ENCODE measurements around the gene MMP23B.

DNA sequence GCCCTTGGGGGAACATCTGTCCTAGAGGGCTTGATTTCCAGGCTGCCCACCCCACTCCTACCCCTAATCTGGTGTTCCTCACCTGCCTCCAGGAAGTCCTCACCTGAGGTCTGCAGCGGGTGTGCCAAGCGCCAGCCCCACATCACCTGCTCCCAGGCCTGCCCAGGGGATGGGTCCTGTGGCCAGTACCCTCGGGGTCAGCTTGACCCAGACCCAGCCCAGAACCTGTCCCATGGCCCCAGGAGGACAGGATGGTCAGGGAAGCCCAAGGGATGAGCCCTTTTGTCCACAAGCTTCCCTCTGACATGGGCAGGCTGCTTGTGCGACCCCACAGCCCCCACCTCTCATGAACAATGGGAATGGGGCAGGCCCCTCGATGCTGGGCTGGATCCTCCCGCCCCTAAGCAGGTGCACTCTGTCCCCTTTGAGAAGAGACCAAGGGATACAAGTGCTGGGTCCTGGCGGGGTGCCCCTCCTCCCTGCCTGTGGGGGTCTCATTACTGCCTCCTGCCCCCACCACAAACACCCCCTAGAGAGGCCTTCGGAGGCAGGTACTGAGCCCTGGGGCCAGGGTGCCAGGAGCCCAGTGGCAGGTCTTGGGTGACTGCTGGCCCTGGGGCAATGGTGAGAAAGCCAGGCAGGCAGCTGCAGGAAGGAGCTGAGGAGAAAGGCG, 13.4 kb upstream of the MMP23B start:
- TF ChIP-seq, protein P1, sequence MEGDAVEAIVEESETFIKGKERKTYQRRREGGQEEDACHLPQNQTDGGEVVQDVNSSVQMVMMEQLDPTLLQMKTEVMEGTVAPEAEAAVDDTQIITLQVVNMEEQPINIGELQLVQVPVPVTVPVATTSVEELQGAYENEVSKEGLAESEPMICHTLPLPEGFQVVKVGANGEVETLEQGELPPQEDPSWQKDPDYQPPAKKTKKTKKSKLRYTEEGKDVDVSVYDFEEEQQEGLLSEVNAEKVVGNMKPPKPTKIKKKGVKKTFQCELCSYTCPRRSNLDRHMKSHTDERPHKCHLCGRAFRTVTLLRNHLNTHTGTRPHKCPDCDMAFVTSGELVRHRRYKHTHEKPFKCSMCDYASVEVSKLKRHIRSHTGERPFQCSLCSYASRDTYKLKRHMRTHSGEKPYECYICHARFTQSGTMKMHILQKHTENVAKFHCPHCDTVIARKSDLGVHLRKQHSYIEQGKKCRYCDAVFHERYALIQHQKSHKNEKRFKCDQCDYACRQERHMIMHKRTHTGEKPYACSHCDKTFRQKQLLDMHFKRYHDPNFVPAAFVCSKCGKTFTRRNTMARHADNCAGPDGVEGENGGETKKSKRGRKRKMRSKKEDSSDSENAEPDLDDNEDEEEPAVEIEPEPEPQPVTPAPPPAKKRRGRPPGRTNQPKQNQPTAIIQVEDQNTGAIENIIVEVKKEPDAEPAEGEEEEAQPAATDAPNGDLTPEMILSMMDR (IDR thresholded peaks at IDR 0.05): no peak
- no peak for TF ChIP-seq POLR2A (IDR thresholded peaks at IDR 0.05)

Measured in right lobe of liver (tissue), 4 donors.